CD4-positive, alpha-beta T cell treated with Interferon alpha-2 for 1 hour (primary cell): ENCODE results near the gene HOXB6.

Experiments used
- DNase-seq, 2 donors: peaks; one replicate each; pipeline ENCODE4 v3.0.0-alpha.2; 2020 to 2022

The HOXB6 gene

GRCh38 chr17:48621410-48622392 lies 16.9 kb upstream of the HOXB6 start:
- no peak for DNase-seq

- no peak for DNase-seq
Observed at GRCh38 chr17:48620461-48621139, 15.8 kb upstream of the HOXB6 start.

- no peak for DNase-seq
Observed at GRCh38 chr17:48619826-48620449, 15.2 kb upstream of the HOXB6 start.

DNA sequence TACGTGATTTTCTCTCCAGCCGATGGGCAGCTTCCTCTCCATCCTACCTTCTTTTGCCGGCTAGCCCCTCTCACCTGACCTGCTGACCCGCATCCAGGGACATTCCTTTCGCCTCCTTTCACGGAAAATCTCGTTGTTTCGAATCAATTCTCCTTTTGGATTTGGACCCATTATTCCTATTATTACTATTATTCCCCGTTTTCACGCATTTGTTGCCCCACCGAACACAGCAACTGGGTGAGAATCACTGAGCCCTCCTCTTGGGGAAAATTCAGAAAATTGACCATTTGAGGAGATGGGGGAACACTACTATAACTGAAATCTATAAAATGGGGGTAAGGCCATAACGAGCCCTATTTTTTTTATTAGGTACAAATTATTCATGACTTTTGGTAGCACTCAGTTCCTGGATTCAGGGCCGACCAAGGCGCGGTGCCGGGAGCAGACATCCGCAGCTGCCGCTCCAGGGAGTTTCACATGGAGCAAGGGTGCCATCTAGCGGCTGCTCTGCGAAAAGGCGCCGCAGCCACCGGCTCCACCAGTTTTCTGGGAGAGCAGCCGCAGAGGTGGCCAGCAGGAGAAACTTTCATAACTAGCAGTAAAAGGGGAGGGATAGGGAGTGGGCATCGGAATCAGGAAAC lies 13.6 kb upstream of the HOXB6 start:
- DNase-seq = peak; percentile 76 to 87

DNA sequence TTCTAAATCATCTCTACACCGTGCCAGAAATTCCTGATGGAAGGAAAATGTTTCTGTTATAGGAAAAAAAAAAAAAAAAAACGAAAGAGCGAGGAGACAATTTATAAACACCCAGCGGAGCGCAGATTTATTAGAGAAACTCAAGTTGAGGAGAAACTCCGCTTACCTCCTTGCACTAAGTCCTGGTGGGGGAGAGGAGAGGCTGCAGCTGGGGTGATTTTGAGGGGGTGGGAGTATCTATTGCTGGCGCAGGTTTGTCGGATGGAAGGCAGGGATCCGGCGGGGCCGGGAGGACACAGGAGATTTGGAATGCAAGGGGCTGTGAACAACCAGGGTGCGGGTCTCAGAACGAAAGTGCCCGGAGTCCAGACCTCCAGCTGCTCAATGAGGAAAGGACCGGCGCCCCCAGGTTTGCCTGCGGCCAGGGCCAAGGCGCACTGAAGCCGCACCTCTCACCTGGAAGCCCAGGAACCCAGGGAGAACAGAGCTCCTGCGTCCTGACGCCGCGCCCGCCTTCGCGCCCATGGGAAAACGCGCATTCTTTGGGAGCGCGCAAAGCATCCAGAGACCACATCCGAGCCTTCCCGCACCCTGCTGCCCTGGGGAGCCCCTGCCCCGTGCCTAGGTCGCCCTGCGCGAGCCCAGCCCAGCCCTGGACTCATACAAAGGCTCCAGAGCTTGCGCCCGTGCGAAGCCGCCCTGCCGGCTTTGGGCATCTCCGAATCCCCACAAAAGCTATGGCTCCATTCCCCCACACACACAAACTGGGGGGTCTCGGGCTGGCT lies 12.9 kb upstream of the HOXB6 start:
- DNase-seq = no peak

DNA sequence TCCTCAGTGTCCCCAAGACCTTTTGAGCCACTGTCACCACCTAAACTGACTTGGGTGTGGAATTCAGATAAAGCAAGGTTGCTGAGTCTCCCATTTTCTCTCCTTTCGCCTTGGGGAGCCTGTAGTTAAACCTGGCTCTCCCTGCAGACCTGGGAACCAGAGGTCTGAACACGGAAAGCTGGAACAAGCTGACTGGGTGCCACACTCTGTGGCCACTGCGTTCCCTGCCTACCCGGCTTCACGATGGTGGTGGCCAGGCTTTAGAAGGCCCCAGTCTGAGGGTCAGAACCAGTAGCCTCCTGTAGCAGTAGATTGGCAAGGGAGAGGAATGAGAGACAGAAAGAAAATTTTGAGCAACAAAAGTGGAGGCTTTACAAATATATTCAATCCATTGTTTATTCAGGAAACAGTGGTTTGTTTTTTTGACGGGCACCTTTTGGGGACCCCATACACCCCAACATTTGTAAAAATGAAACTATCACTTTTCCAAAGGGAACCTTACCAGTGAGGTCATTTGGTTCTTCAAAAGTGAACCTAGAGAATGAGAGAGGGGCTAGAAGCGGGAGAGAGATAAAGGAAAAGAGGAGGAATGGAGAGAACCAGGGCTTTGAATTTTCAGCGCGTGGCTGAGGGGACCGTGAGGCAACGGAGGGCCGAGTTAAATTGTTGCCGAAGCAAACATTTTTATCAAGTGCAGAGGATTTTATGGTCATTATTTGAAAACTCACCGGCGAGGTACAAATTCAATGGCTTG lies 12.1 kb upstream of the HOXB6 start:
- no peak for DNase-seq

DNA sequence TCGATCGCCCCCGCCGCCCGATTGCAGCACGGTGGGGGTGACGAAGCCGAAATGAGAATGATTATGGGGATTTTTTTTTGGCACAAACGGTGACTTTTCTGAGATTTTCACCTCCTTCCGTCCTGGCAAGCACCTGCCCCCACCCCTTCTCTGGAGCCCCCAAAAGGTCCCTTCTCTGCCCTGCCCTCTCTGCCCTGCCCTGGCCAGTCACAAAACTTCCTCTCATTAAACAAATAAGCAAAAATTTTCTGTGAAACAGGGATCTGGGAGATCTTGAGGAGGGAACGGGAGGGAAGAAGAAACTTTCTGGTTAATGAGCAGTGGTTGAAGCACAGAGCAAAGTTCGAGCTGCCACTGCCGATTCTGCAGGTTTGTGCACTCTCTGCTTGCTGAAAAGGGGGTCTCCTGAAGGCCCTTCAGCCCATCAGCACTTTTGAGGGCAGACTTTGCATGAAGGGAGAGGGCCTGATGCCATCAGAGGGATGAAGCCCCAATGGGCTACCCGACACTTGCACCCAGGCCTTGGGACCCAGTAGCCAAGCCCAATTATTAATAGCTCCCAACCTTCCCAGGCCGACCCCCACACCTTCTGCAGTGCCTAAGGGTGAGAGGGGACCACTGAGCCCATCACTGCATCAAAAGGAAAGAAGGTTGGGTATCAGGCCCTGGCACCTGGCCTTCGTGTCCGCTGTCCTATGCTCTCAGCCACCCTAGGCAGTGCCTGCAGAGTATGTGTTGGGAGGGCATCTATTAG lies 11.4 kb upstream of the HOXB6 start:
- no peak for DNase-seq

DNA sequence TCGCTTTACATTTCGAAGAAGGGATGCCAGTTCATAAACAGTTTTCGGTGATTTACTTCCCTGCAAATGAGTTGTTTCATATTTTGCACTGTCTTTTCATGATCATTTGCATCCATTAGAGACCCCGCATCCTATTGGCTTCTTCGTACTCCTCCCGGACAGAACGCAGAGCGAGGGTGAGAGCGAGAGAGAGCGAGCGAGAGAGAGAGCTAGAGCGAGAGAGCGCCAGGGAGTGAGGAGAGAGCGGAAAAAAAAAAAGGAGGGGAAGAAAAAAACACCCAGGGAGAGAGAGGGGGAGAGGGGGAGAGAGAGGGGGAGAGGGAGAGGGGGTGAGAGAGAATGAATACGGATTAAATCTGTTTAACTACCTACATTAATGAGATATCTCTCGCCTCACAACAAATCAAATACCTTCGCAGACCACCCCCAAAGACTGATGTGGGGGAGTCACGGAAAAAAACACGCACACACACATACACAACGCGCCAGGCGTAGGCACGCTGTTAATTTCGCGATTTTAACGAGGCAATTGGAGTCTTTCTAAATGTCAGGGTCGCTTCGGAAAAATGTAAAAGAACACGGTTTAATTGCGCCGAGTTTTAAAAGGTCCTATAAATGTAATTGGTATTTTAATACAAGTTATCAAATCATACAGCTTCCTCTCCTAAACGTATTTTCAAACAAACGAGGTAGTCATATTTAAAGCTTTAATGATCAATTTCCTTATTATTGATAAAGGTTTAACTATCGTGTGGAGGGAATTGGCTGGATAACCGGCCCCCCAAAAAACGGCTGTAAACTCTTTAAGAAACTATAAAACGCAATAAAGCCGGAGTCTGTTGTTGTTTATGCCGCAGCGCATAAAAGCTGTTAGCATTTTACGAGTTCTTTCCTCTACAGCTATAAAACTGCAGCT lies 10.5 kb upstream of the HOXB6 start, which contains the start of gene HOXB8:
Gene HOXB8, minus strand, starts transcription at position 246 of the 916 bp plus-strand sequence. CDS start 588 bp downstream, outside the sequence.
- DNase-seq = no peak

- no peak for DNase-seq
Observed at GRCh38 chr17:48613862-48614694, 9.3 kb upstream of the HOXB6 start.

DNA sequence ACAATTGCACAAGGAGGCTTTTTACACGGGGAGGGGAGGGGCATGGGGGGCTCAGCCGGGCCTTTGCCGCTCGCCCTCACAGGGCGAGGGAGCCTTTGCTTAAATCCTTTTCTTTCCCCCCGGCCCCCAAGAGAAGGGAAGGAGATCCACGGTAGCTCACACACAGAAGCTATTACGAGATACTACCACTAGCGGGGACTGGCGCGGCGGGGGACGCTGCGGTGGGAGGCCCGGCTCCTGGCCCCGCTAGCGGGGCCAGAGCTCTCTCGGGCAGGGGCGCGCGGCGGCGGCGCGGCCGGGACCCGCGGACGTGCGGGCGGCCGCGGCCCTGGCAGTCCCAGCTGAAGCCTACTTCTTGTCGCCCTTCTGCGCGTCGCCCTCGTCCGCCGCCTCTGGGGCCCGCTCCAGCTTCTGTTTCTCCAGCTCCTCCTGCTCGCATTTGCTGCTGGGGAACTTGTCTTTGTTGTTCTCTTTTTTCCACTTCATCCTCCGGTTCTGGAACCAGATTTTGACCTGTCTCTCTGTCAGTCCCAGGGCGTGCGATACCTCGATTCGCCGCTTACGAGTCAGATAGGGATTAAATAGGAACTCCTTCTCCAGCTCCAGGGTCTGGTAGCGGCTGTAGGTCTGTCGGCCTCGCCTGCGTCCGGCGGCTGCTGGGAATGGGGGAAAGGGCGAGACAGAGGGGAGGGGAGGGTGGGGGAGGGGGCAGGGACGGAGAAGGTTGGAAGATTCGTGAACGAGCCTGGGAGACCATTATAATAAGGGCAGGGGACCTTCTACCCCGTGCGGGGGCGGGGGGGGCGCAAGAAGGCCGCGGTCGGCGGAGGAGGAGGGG lies 8.3 kb upstream of the HOXB6 start:
- DNase-seq = peak in 1 of 2 donors; percentile 65

GRCh38 chr17:48612456-48612853 lies 7.7 kb upstream of the HOXB6 start:
- no peak for DNase-seq

- DNase-seq = no peak
Observed at GRCh38 chr17:48611681-48612455, 7.1 kb upstream of the HOXB6 start.

DNA sequence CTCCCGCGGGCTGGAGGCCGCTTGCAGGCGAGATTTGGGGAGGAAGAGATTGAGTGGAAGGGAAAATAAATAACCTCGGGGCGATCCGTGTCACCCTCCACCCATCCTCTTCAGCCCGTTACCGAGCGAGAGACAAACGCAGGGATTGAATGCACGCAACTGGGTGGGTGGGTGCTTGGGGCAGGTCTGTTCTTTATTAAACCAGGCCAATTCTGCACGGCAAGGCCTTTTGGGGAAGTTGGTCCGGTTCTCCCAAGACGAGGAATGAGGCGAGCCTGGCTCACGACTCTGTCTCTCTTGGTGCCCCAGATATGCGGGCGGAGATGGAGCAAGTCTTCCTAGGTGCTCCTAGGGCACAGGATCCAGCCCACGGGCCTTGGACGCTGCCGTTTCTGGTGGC lies 6.4 kb upstream of the HOXB6 start:
- DNase-seq = no peak

GRCh38 chr17:48610282-48611211 lies 5.8 kb upstream of the HOXB6 start, which contains the start of gene HOXB7:
Gene HOXB7, minus strand, starts transcription at chr17:48611017. Its CDS starts 99 bp downstream, at chr17:48610918.
- peak; percentile 32 to 66 for DNase-seq

DNA sequence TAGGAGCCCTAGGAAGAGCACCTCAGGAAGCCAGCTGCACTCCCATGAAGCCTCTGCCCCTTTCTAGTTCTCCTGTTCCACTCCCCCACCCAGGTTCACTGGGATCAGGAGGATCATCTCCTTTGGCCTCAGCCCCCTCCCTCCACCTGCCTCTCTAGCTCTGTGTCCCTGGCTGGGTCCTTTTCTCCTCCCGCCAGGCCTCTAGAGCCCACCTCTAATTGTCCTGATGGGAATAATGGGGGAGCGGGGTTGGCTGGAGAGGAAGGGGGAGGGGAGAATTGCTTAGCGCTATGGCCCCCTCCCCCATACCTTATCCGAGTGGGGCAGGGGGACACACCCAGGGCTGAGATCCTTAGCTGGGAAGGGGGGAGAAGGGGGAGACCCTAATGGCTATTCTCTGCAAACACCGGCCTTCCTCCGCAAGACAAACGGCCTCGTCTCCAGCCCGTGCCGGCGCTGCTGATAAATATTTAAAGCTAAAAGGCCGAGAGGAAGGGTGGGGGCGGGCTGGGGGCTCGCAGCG lies 5.0 kb upstream of the HOXB6 start:
- DNase-seq = no peak
